CD4-positive, alpha-beta memory T cell (primary cell): ENCODE results near the gene NBEA. TPM values are rescaled to one million over a fixed set of nuclear protein-coding genes. Genes with fewer than 3 reads are reported as not detected.
A peak's percentile ranks its signal among the peaks of the same experiment; 100 is the strongest.

ENCODE experiments used
- CTCF ChIA-PET: fragments of 350-600 bp; sonication (Branson Sonifier 250); formaldehyde crosslinking; loops from one replicate; lab custom pipeline; 2021; ENCODE audit warnings: inconsistent platforms; ENCODE audit not compliant: partially characterized antibody; lab: Charles Lee
- POLR2A ChIA-PET: fragments of 350-600 bp; sonication (Branson Sonifier 250); formaldehyde crosslinking; loops from one replicate; lab custom pipeline; 2021; ENCODE audit not compliant: partially characterized antibody; lab: Charles Lee
- DNase-seq, 5 donors: peaks; one replicate each; pipeline versions ENCODE4 v3.0.0 to v3.0.0-alpha.2; 2020 to 2022; ENCODE audit warnings: mixed read lengths in 1 of 5
- H3K27ac ChIP-seq: one replicate; pipeline ENCODE4 v1.7.0; 2013; ENCODE audit warnings: low read depth, low read length
- H3K27me3 ChIP-seq: 2 replicates; pipeline ENCODE4 v1.7.0; 2013; ENCODE audit warnings: mild to moderate bottlenecking, low read length, moderate library complexity; ENCODE audit not compliant: insufficient read depth
- H3K36me3 ChIP-seq: 2 replicates; pipeline ENCODE4 v1.7.0; 2013; ENCODE audit warnings: mild to moderate bottlenecking, low read length, moderate library complexity; ENCODE audit not compliant: insufficient read depth
- H3K4me1 ChIP-seq: 2 replicates; pipeline ENCODE4 v1.7.0; 2013; ENCODE audit warnings: mild to moderate bottlenecking, low read length, moderate library complexity; ENCODE audit not compliant: insufficient read depth
- H3K4me3 ChIP-seq, 2 donors: one replicate each; pipeline ENCODE4 v1.7.0; 2013; ENCODE audit warnings: low read length in 2 of 2, mild to moderate bottlenecking in 1 of 2
- H3K9me3 ChIP-seq, 2 donors: one replicate each; pipeline ENCODE4 v1.7.0; 2013; ENCODE audit warnings: low read length in 2 of 2, control low read depth in 1 of 2; ENCODE audit not compliant: control insufficient read depth in 1 of 2
- H3K27ac Mint-ChIP-seq, 7 donors: one replicate each; pipeline ENCODE4 v1.8.0; 2020 to 2021; ENCODE audit warnings: mixed read lengths in 7 of 7, mild to moderate bottlenecking in 6 of 7, inconsistent platforms in 3 of 7, moderate library complexity in 3 of 7
- H3K27me3 Mint-ChIP-seq, 2 donors: one replicate each; pipeline ENCODE4 v1.8.0; 2020 to 2021; ENCODE audit warnings: mixed read lengths in 2 of 2
- H3K36me3 Mint-ChIP-seq, 2 donors: one replicate each; pipeline ENCODE4 v1.8.0; 2020 to 2021; ENCODE audit warnings: mixed read lengths in 2 of 2, inconsistent platforms in 1 of 2, mild to moderate bottlenecking in 1 of 2
- H3K4me1 Mint-ChIP-seq, 4 donors: one replicate each; pipeline ENCODE4 v1.8.0; 2020 to 2021; ENCODE audit warnings: mixed read lengths in 4 of 4, mild to moderate bottlenecking in 1 of 4
- H3K4me3 Mint-ChIP-seq, 8 donors: one replicate each; pipeline ENCODE4 v1.8.0; 2020 to 2021; ENCODE audit warnings: mixed read lengths in 8 of 8, mild to moderate bottlenecking in 7 of 8, moderate library complexity in 6 of 8, inconsistent platforms in 3 of 8
- H3K9me3 Mint-ChIP-seq, 8 donors: one replicate each; pipeline ENCODE4 v1.8.0; 2020 to 2021; ENCODE audit warnings: mixed read lengths in 8 of 8, mild to moderate bottlenecking in 5 of 8, inconsistent platforms in 3 of 8, moderate library complexity in 1 of 8
- intact Hi-C: fragments of 100-400 bp; cut with micrococcal nuclease; formaldehyde crosslinking; loops from one replicate; pipeline ENCODE4 v1.15.1; 2023
- polyA plus RNA-seq, 2 donors: library from polyadenylated mRNA; unstranded; fragments of 300-500 nt; fragmentation: Illumina TruSeq; gene quantifications; one replicate each; pipeline ENCODE4 v1.2.3, GENCODE V29; 2021
- total RNA-seq, 2 experiments: library from RNA; stranded (reverse); gene quantifications; one replicate each; pipeline ENCODE4 v1.2.3, GENCODE V29; 2021

Gene NBEA
- total and polyA plus RNA-seq, 4 experiments from 2014 or later = 0.48 to 1.8 (median 1.1) TPM

DNA sequence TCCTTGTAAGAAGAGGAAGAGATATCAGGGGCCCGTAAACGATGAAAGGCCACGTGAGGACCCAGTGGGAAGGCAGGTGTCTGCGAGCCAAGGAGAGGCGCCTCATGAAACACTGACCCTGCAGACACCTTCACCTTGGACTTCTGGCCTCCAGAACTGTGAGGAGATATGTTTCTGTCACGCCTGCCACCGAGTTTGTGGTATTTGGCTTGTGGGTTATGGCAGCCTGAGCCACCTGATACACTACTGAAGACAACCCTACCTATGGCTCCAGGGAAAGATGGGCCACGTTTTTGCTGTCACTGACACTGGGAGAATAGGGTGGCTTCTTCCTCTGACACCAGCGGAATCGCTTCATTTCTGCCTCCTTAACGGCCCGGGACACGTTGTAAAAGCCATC, 752.0 kb downstream of the NBEA start:
- Histone ChIP-seq H3K4me3 (no peak overlapping the region), H3K36me3 (no peaks in the 10 kb centered on the region), H3K27me3 (no peaks in the 10 kb centered on the region), H3K27ac (no peak overlapping the region), H3K9me3 (no peaks in the 10 kb centered on the region), H3K4me1 (no peaks in the 10 kb centered on the region)
- DNase-seq = no peak
- intact Hi-C loops = no loop called here
- no peaks in the 10 kb centered on the region for H3K36me3 Mint-ChIP-seq
- POLR2A ChIA-PET = no interaction called here
- H3K4me3 Mint-ChIP-seq = no peak overlapping the region
- H3K4me1 Mint-ChIP-seq = no peaks in the 10 kb centered on the region
- peaks cover 0 to 4% (median under 1%) of the 10 kb centered on the region in 8 donors for H3K9me3 Mint-ChIP-seq
- H3K27me3 Mint-ChIP-seq = no peaks in the 10 kb centered on the region
- no peak overlapping the region for H3K27ac Mint-ChIP-seq
- CTCF ChIA-PET = no interaction called here

DNA sequence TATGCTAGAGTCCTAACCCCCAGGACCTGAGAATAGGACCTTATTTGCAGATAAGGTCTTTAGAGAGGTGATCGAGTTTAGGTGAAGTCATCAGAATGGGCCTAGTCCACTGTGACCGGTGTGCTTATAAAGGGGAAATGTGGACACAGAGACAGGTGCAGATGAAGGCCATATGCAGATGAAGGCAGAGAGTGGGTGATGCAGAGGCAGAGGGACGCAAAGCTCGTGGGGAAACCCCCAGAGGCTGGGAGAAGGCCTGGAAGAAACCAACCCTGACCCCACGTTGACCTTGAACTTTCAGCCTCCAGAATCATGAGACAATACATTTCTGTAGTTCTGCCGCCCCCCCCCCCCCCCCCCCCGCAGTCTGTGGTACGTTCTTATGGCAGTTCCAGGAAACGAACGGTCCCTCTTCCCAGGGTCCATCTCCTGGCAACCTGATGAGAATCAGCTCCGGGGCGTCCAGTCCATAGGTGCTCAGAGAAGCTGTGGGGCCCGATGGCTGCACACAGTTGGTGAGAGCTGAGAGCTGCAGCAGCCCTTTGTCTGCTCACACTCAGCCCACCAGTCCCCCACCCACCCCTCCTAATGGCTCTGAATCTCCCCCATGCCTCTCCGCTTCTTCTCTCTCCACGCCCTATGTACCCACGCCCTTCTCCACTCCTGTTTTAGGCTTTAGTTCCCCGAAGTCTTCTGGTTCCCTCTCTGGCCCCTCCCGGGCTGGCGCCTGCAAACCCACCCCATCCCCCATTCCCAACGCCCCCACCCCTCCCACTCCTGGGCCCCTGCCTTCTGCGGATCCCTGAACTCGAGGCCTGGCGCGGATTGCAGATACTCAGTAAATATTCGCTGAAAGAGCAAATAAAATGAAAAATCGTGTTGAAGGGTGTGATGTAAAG, 752.7 kb downstream of the NBEA start:
- Histone ChIP-seq H3K36me3 (no peaks in the 10 kb centered on the region), H3K27me3 (no peaks in the 10 kb centered on the region), H3K27ac (no peak overlapping the region), H3K9me3 (no peaks in the 10 kb centered on the region), H3K4me3 (no peak overlapping the region), H3K4me1 (no peaks in the 10 kb centered on the region)
- H3K9me3 Mint-ChIP-seq = peaks cover 0 to 4% (median under 1%) of the 10 kb centered on the region in 8 donors
- H3K27me3 Mint-ChIP-seq = no peaks in the 10 kb centered on the region
- DNase-seq = no peak
- no peak overlapping the region for H3K4me3 Mint-ChIP-seq
- H3K4me1 Mint-ChIP-seq = no peaks in the 10 kb centered on the region
- ChIA-PET POLR2A (no interaction called here), CTCF (no interaction called here)
- intact Hi-C loops = no loop called here
- H3K36me3 Mint-ChIP-seq = no peaks in the 10 kb centered on the region
- H3K27ac Mint-ChIP-seq = no peak overlapping the region

DNA sequence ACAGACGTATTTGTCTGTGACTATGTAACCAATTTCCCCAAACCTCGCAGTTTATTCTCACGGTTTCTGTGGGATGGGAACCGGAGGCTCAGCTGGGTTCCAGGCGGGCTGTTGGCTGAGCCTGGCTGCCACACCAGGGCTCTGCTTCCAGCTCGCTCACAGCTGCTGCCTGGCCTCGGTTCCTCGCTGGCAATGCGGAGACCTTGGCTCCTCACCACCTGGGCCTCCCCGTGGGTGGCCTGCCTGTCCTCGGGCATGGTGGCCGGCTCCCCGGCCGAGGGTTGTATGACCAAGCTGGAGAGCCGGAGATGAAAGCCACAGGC, 753.3 kb downstream of the NBEA start:
- Mint-ChIP-seq H3K36me3 (no peaks in the 10 kb centered on the region), H3K9me3 (peaks cover 0 to 7% (median 0%) of the 10 kb centered on the region in 8 donors), H3K4me3 (no peak overlapping the region), H3K4me1 (no peaks in the 10 kb centered on the region), H3K27me3 (no peaks in the 10 kb centered on the region), H3K27ac (no peak overlapping the region)
- H3K4me3 ChIP-seq = no peak overlapping the region
- POLR2A ChIA-PET = no interaction called here
- CTCF ChIA-PET = no interaction called here
- H3K27me3 ChIP-seq = no peaks in the 10 kb centered on the region
- no peak overlapping the region for H3K27ac ChIP-seq
- no peaks in the 10 kb centered on the region for H3K4me1 ChIP-seq
- no peaks in the 10 kb centered on the region for H3K36me3 ChIP-seq
- intact Hi-C loops = no loop called here
- DNase-seq = no peak
- H3K9me3 ChIP-seq = no peaks in the 10 kb centered on the region

DNA sequence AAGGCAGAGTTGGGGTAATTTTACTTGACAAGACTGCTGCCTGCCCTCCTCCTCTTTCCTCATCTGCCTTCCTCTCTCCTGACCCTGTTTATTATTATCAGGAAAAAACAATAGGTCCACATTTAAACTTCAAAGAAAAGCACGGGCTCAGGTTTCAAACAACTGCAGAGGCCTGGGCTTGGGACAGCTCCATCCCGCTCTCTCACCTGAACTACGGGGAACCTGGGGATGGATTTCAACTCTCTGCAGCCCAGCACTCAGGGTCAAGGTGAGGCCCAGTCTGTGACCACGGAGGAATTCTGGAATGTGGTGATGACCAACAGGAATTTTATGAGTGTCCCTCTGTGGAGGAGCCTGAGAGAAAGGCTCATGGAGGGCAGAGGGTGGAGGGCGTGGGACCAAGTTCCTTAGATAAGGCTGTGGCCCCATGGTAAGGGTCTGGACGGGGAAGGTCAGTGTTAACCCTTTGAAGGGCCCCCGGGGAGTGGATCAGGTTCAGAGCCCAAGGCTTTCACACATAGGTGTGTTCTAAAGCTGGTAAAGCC, 755.2 kb downstream of the NBEA start:
- ChIA-PET CTCF (no interaction called here), POLR2A (no interaction called here)
- no peaks in the 10 kb centered on the region for H3K27me3 Mint-ChIP-seq
- Histone ChIP-seq H3K4me1 (no peaks in the 10 kb centered on the region), H3K27me3 (no peaks in the 10 kb centered on the region), H3K4me3 (no peak overlapping the region), H3K27ac (no peak overlapping the region), H3K36me3 (no peaks in the 10 kb centered on the region), H3K9me3 (no peaks in the 10 kb centered on the region)
- H3K9me3 Mint-ChIP-seq = peaks cover 0 to 7% (median 2%) of the 10 kb centered on the region in 8 donors
- H3K4me3 Mint-ChIP-seq = no peak overlapping the region
- intact Hi-C loops = no loop called here
- H3K36me3 Mint-ChIP-seq = no peaks in the 10 kb centered on the region
- H3K27ac Mint-ChIP-seq = no peak overlapping the region
- DNase-seq = no peak
- H3K4me1 Mint-ChIP-seq = no peaks in the 10 kb centered on the region

DNA sequence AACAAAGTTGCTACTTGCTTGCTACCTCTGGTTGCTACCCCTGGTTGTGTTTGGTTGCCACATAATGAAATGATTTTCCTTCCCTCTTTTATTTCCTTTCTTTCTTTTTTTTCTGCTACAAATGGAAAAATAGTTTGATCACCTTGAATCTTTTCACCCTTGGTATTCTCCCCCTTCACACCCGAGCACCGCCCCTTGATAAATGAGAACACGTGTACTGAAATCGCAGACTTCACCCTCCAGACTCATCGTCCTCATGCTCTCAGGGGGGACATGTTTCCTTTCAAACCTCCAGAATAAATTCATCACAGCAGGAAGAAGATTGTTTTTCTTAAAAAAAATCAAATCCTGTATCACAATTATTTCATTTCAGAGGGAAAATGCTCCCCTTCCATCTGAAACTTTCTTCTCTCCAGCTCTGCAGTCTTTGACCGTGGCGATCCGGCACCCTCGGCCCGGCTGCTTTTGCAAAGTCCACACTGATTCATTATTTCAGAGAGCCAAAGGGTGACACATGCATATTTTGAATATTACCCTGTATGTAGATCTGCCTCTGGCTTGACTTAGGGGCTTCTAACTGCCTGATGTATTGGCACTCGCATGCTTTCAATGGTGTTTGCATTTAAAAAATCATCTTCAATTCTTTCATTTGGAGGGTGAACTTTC, 757.0 kb downstream of the NBEA start:
- CTCF ChIA-PET = no interaction called here
- Histone ChIP-seq H3K4me3 (no peak overlapping the region), H3K27me3 (no peaks in the 10 kb centered on the region), H3K36me3 (no peaks in the 10 kb centered on the region), H3K9me3 (no peaks in the 10 kb centered on the region), H3K4me1 (no peaks in the 10 kb centered on the region), H3K27ac (no peak overlapping the region)
- Mint-ChIP-seq H3K9me3 (peaks cover 0 to 5% (median 3%) of the 10 kb centered on the region in 8 donors), H3K36me3 (no peaks in the 10 kb centered on the region), H3K27ac (peak overlapping the region in 1 of 7 donors; percentile 58), H3K27me3 (no peaks in the 10 kb centered on the region), H3K4me3 (no peak overlapping the region), H3K4me1 (no peaks in the 10 kb centered on the region)
- POLR2A ChIA-PET = no interaction called here
- intact Hi-C loops = no loop called here
- no peak for DNase-seq

DNA sequence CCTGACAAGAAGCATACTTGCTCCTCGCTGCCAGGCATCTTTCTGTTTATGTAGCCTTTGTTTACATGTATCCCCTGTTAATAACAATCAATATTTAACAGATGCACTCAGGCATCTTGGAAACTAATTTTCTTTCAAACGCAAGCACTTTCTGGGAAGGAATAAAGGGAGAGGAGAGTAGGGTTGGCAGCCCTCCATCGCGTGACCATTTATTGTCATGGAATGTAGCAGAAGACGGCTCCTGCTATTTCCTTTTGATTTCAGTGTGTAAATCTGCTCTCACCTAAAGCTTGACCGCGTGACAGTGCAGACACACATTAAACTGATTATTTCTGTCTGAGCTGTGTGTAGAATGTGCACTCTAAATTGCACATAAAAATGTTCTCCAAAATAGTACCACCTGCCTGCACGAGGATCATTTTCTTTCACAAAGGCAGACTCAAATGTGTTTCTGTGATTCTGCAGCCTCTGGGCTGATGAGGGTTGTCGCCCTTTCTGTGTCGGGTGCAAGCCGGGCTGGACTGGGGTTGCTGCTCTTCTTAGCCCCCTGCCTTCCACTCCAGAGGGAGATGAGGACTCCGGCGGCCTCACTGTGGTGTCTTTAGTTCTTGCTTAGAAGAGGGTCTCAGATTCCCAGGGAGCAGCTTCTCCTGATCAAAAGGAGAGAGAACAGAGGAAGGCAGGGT, 757.9 kb downstream of the NBEA start:
- Histone ChIP-seq H3K27me3 (no peaks in the 10 kb centered on the region), H3K4me1 (no peaks in the 10 kb centered on the region), H3K36me3 (no peaks in the 10 kb centered on the region), H3K27ac (no peak overlapping the region), H3K4me3 (no peak overlapping the region), H3K9me3 (no peaks in the 10 kb centered on the region)
- Mint-ChIP-seq H3K36me3 (no peaks in the 10 kb centered on the region), H3K27ac (no peak overlapping the region), H3K4me1 (no peaks in the 10 kb centered on the region), H3K9me3 (peaks cover 0 to 5% (median 3%) of the 10 kb centered on the region in 8 donors), H3K4me3 (no peak overlapping the region), H3K27me3 (no peaks in the 10 kb centered on the region)
- intact Hi-C loops = no loop called here
- ChIA-PET POLR2A (no interaction called here), CTCF (no interaction called here)
- no peak for DNase-seq

DNA sequence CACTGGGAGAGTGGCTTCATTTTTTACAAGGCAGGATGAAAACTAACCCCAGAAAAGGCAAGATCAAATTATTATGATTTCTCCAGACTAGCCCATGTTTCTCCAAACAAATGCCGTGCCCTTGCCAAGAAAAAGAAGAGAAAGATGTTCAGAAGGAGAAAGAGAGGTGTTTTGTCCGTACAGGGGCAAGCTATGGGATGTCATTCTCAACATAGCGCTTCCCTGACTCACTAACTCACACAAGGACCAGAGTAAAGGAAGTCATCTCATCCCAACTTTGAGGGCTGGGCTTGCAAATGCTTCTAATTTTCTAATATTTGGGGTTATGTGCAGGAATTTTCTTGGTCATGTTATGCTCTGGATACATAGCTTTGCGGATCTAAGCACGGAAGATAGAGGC, 758.6 kb downstream of the NBEA start:
- Mint-ChIP-seq H3K9me3 (peaks cover 0 to 5% (median 3%) of the 10 kb centered on the region in 8 donors), H3K4me1 (no peaks in the 10 kb centered on the region), H3K27me3 (no peaks in the 10 kb centered on the region), H3K27ac (no peak overlapping the region), H3K4me3 (no peak overlapping the region), H3K36me3 (no peaks in the 10 kb centered on the region)
- no peaks in the 10 kb centered on the region for H3K9me3 ChIP-seq
- CTCF ChIA-PET = no interaction called here
- no peaks in the 10 kb centered on the region for H3K27me3 ChIP-seq
- DNase-seq = no peak
- intact Hi-C loops = no loop called here
- no peaks in the 10 kb centered on the region for H3K4me1 ChIP-seq
- no peak overlapping the region for H3K27ac ChIP-seq
- H3K36me3 ChIP-seq = no peaks in the 10 kb centered on the region
- POLR2A ChIA-PET = no interaction called here
- no peak overlapping the region for H3K4me3 ChIP-seq
